Measurements from ENCODE around the gene KRT78.
"Not testable (repeated sequence)": the region's sequence is repeated elsewhere in the genome, so short reads cannot be mapped to it uniquely, and the experiment has no call there.

Gene KRT78, protein sequence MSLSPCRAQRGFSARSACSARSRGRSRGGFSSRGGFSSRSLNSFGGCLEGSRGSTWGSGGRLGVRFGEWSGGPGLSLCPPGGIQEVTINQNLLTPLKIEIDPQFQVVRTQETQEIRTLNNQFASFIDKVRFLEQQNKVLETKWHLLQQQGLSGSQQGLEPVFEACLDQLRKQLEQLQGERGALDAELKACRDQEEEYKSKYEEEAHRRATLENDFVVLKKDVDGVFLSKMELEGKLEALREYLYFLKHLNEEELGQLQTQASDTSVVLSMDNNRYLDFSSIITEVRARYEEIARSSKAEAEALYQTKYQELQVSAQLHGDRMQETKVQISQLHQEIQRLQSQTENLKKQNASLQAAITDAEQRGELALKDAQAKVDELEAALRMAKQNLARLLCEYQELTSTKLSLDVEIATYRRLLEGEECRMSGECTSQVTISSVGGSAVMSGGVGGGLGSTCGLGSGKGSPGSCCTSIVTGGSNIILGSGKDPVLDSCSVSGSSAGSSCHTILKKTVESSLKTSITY

DNA sequence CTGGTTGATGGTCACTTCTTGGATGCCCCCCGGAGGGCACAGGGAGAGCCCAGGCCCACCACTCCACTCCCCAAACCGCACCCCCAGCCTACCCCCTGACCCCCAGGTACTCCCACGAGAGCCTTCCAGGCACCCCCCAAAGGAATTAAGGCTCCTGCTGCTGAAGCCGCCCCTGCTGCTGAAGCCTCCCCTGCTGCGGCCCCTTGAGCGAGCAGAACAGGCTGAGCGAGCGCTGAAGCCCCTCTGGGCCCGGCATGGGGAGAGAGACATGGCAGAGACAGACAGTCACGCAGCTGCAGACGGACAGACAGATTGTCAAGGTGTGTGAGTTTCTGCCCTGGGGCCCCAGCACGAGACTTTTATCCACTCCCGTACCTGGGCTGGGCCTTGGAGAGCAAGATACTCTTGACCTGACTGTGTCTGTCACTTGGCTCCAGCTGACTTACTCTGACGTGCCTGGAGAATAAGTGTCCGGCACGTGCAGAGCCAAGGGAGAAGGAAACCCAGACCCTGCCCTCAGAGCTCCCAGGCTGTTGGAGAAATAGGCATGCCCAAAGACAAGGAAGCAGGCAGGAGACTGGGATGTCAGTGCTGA, at the start of gene KRT78:
Gene KRT78 (minus strand): TSS at position 334 of the 595 bp plus-strand sequence. CDS start 64 bp downstream, at position 270.
- no peak for DNase-seq

DNA sequence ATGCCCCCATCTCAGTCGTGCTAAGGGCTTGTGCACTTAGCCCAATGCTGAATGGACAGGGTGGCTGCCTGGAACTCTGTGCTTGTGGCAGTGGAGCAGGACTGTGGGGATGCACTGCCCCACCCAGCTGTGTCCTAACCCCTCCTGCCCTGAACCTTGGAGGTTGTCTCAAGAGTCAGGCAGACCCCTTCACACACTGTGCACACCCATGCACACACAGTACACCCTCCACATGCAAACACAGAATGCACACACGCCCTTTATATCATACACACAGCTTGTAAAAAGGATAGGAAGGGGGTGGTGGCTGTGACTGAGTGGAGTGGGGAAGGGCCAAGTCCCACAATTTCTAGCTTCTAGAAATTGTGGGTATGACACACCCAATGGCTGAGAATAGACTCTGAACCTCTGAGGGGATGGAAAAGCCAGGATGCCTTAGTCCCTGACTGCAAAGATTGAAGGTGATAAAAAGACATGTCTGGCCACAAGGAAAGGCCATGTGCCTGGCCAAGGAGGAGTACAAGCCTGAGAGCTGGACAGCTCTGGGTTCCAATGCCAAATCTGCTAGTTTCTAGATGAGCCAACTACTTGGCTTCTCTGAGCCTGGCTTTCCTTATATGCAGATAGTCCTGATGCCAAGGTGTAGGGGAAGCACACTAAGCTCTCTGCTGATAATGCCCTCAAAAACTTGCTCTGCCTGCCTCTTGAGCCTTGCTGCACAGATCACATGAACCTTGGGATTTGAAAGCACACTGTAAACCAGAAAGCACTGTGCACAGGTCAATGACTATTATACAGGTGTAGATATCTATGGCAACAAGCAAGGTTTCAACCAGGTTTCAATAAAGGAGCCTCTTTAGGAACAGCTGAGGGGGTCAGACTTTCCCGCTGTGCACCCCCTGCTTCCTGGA, 47.7 kb upstream of the KRT78 start:
- DNase-seq = no peak

GRCh38 chr12:52895726-52896189, 47.0 kb upstream of the KRT78 start:
- no peak for DNase-seq

GRCh38 chr12:52892974-52893373, 44.2 kb upstream of the KRT78 start:
- DNase-seq = no peak

GRCh38 chr12:52892207-52892852, 43.5 kb upstream of the KRT78 start:
- no peak for DNase-seq

DNA sequence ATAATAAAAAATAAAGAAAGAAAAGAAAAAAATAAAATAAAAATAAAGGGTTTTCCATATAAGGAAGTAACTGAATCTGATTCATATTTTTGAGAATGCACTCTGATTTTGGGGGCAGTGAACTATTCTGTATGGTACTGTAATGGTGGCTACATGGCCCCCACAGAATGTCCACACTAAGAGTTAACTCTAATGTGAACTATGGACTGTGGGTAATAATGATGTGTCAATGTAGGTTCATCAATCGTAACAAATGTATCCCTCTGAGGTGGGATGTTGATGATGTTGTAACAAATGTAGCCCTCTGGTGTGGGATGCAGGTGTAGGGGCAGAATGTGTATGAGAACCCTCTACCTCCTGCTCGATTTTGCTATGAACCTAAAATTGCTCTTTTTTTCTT, 42.2 kb upstream of the KRT78 start:
- DNase-seq = no peak

- DNase-seq = no peak
Measured at GRCh38 chr12:52890417-52890816, 41.6 kb upstream of the KRT78 start.

DNA sequence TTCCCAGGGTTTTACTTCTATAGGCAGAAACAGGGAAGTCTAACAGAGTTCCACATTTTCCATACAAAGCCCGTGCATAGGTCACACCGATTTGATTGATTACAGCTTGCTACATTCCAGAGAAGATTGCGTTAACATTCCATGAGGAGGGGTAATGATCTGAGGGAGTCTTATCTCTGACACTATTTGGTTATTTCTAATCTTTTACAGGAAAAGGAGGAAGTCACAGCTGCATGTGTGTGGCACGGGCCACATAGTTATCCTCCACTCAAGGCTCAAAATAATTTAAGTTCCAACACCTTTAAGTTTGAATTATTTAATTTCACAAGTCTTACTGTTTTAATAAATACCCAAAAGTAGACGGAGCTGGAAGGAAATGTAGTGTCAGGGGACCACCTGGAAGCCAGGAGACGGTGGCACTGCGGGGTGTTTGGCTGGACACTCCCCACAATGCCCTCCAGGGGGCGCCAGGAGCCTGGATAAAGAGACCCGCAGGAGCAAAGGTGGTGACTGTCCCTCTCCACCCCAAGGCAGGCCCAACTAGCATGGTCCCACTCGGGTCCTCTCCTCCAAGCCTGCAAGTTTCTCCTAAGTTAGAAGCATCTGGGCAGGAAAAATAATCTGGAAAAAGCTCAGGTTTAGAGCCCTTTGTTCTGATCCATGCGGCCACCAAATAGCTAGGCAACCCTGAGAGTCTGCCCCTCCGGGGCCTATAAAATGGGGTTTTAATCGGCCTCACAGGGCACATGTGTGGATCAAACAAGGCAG, 35.9 kb upstream of the KRT78 start:
- peak; percentile 72 for DNase-seq

DNA sequence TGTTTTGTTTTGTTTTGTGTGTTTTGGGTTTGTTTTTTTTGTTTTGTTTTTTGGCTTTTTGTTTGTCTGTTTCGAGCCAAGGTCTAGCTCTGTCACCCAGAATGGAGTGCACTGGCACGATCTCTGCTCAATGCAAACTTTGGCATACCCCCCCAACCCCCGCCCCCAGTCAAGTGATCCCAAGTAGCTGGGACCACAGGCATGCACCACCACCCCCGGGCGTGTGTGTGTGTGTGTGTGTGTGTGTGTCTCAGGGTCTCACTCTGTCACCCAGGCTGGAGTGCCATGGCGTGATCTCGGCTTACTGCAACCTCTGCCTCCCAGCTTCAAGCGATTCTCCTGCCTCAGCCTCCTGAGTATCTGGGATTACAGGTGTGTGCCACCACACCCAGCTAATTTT, 31.7 kb upstream of the KRT78 start:
- DNase-seq = not testable (repeated sequence)

DNA sequence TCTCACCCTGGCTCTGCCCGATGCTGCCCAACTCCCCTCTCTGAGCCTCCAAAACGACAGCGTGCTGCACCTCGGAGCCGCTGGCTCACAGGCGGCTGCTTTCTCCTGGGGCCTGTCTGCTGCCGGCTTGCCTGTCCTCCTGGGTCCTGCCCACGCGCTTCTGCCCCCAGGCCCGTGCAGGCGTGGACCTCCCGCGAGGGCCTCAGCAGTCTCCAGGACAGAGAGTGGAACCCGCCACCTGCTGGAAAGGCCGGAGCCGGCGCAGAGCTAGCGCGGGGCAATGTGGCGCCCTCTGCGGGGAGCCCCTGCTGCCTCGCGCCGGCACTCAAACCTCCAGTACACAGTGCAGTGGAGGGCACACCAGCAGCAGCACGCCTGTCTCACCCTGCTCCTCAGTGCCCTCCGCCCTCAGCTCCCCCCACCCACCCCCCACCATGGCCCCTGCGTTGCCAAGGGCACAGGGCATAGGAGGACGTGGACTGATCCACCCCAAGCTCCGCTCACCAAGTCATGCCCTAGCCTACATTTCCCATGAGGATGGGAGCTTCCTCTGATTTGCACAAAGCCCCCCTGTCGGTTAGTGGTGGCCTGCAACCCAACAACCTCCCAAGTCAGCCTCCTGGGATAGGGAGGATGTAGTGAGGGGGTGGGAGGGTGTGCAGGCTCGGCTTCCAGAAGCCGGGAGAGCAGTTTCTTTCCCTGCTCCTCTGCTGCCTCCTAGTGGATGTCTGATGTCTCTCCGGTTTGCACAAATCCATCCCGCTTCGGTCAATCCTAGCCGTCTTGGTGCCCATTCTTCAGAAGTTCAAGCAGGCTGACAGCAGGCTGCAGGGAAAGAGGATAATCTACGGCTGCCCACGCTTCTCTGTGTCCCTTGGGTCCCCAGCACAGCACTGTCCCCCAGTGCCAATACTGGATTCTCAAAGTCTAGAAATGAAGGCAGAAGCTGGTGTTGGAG, 30.9 kb upstream of the KRT78 start:
- peak; percentile 86 for DNase-seq

- DNase-seq = peak; percentile 4
Measured at GRCh38 chr12:52878507-52879393, 30.0 kb upstream of the KRT78 start.

GRCh38 chr12:52877242-52877641, 28.4 kb upstream of the KRT78 start:
- peak; percentile 37 for DNase-seq

GRCh38 chr12:52876372-52876771, 27.6 kb upstream of the KRT78 start:
- DNase-seq = peak; percentile 39

GRCh38 chr12:52874573-52875435, 26.0 kb upstream of the KRT78 start:
- DNase-seq = no peak

GRCh38 chr12:52873832-52874572, 25.2 kb upstream of the KRT78 start:
- DNase-seq = peak; percentile 92

GRCh38 chr12:52873513-52873831, 24.7 kb upstream of the KRT78 start:
- DNase-seq = no peak

- DNase-seq = no peak
Measured at GRCh38 chr12:52872644-52873389, 24.0 kb upstream of the KRT78 start.

All from hematopoietic multipotent progenitor cell treated with erythropoietin and hydrocortisone succinate and interleukin-3 and kit ligand, for 8 days (in vitro differentiated cells).